ENCODE results near the gene TRANK1.

DNA sequence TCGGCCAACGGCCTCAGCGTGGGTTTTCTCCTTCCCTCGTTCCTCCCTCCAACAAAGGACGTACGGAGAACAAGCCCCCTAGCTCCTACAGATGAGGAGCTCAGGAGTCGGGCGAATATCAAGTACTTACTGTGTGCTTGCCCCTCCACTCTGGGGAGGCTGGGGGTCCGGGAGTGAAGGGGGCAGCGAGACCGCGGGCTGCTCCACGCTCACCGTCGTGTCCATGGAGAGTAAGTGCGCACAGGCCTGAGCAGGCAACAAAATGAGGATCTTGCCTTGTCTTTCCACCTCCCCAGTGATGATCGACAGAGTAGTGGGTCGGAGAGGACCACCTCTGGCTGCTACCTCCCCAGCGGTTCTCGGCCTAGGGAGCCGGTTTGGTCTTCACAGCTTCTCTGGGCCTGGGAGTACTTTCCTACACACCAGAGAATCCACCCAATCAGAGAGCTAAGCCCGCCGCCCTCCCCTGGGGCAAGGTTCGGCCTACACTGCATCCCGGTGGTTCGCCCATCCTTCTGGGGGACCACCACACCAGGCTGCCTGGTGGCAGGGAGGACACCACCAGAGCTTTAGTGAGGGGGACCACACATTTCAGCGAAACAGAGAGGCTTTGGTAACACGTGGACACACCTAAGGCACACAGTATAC lies 603 bp upstream of the TRANK1 start:
- TF ChIP-seq, protein P1, sequence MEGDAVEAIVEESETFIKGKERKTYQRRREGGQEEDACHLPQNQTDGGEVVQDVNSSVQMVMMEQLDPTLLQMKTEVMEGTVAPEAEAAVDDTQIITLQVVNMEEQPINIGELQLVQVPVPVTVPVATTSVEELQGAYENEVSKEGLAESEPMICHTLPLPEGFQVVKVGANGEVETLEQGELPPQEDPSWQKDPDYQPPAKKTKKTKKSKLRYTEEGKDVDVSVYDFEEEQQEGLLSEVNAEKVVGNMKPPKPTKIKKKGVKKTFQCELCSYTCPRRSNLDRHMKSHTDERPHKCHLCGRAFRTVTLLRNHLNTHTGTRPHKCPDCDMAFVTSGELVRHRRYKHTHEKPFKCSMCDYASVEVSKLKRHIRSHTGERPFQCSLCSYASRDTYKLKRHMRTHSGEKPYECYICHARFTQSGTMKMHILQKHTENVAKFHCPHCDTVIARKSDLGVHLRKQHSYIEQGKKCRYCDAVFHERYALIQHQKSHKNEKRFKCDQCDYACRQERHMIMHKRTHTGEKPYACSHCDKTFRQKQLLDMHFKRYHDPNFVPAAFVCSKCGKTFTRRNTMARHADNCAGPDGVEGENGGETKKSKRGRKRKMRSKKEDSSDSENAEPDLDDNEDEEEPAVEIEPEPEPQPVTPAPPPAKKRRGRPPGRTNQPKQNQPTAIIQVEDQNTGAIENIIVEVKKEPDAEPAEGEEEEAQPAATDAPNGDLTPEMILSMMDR (IDR thresholded peaks at IDR 0.05; ENCODE audit: low read depth, low read length, missing input control), result no peak
- TF ChIP-seq JUND (IDR thresholded peaks at IDR 0.05), result no peak
- TF ChIP-seq GABPA (IDR thresholded peaks at IDR 0.05 in 1 of 2, conservative IDR thresholded peaks at IDR 0.05 in 1 of 2), result no peak
- no peak for TF ChIP-seq YY1 (IDR thresholded peaks at IDR 0.05)
- no peak for TF ChIP-seq TAF1 (conservative IDR thresholded peaks at IDR 0.05)
- no peak for TF ChIP-seq EGR1 (IDR thresholded peaks at IDR 0.05; ENCODE audit: low read depth in 2 of 2)
- no peak for TF ChIP-seq RAD21 (IDR thresholded peaks at IDR 0.05)
- TF ChIP-seq FOXA1 (IDR thresholded peaks at IDR 0.05), result no peak
- TF ChIP-seq RXRA (IDR thresholded peaks at IDR 0.05), result no peak
- TF ChIP-seq, protein P2, sequence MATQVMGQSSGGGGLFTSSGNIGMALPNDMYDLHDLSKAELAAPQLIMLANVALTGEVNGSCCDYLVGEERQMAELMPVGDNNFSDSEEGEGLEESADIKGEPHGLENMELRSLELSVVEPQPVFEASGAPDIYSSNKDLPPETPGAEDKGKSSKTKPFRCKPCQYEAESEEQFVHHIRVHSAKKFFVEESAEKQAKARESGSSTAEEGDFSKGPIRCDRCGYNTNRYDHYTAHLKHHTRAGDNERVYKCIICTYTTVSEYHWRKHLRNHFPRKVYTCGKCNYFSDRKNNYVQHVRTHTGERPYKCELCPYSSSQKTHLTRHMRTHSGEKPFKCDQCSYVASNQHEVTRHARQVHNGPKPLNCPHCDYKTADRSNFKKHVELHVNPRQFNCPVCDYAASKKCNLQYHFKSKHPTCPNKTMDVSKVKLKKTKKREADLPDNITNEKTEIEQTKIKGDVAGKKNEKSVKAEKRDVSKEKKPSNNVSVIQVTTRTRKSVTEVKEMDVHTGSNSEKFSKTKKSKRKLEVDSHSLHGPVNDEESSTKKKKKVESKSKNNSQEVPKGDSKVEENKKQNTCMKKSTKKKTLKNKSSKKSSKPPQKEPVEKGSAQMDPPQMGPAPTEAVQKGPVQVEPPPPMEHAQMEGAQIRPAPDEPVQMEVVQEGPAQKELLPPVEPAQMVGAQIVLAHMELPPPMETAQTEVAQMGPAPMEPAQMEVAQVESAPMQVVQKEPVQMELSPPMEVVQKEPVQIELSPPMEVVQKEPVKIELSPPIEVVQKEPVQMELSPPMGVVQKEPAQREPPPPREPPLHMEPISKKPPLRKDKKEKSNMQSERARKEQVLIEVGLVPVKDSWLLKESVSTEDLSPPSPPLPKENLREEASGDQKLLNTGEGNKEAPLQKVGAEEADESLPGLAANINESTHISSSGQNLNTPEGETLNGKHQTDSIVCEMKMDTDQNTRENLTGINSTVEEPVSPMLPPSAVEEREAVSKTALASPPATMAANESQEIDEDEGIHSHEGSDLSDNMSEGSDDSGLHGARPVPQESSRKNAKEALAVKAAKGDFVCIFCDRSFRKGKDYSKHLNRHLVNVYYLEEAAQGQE (IDR thresholded peaks at IDR 0.05), result no peak
